K562 treated with DMSO at 1 percent for 4 hours (cell line): ENCODE results near the gene PRIM1. TPM values are rescaled to one million over a fixed set of nuclear protein-coding genes. Genes with fewer than 3 reads are reported as not detected.

ENCODE experiments used
- total RNA-seq: library from RNA; unstranded; fragments of 300-600 nt; gene quantifications from 2 replicates; pipeline ENCODE4 v1.2.3, GENCODE V29; 2022; ENCODE audit not compliant: insufficient read depth

PRIM1 gene
- total RNA-seq = 55.6 and 74.7 TPM in 2 replicates

DNA sequence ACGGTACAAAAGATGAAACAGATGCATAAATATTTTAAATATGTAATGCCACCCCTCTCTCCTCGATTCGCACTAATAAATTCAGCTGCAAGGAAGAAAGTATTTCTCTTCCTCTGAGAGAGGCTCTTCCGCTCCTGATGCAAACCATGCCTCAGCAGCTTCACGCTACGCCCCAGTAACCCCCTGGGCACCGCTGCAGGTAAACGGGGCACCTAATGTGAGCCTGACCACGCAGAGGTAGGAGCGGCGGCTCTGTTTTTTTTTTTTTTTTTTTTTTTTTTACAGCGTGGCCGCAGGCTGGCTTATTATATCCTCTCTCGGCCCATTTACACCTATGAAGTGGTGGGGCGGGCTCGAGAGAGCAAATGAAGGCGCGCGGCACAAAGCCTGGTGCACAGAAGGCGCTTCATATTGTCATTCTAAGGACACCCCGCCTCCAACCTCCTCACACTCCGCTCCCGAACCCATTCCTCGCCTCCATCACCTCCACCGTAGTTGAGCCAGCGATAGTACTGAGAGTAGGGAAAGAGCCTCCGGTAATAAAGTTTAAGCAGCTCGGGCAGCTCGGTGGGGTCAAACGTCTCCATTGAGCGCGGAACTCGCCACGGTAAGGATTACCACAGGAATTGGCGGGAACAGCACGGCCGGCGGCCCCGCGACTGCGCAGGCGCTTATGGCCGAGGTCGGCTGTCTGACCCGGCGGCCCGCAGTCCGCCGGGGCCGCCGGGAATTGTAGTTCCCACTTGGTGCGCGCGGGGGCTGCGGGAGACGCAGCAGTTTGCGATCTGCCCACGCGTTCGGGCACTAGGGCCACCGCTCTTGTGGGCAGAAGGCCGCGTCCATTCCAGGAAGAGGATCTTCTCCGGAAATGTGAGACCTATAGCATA lies at the start of gene PRIM1:
Gene PRIM1, minus strand, starts transcription at position 612 of the 887 bp plus-strand sequence. Its CDS starts 25 bp downstream, at position 587.

DNA sequence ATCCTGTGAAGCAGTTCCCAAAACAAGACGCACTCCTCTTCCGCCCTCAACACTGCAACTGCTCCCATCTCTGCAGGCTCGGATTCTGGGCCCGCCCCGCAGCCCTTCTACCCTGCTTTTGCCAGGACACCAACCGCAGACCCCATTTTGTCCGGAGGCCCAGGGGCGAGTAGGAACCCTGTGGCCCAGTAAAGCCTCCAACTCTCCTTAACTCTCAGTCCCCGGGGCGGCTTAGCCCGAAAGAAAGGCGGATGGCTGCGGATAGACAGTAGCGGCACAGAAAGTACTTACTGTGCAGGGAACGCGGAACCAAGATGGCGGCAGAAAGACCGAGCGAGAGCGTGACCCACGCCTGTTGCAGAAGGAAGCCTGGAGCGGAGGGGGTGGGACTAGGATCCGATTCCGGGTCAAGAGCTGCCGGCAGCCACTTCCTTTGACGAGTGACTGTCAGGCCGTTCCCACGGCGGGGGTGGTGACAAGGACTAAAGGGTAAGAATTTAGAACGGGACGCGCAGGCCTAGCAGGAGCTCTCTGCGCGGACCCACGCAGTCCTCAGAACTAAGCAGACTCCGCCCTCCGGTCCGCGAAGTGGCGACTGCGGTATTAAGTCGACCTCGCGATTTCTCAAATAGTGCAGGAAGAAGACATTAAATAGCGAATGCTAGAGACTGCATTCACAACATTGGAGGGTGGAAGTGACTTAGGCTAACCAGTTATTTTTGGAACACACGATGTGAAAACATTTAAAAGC lies 27.0 kb downstream of the PRIM1 start, which contains the start of gene NACA:
Gene NACA, minus strand, starts transcription at position 328 of the 751 bp plus-strand sequence. CDS start 778 bp downstream, outside the sequence.

DNA sequence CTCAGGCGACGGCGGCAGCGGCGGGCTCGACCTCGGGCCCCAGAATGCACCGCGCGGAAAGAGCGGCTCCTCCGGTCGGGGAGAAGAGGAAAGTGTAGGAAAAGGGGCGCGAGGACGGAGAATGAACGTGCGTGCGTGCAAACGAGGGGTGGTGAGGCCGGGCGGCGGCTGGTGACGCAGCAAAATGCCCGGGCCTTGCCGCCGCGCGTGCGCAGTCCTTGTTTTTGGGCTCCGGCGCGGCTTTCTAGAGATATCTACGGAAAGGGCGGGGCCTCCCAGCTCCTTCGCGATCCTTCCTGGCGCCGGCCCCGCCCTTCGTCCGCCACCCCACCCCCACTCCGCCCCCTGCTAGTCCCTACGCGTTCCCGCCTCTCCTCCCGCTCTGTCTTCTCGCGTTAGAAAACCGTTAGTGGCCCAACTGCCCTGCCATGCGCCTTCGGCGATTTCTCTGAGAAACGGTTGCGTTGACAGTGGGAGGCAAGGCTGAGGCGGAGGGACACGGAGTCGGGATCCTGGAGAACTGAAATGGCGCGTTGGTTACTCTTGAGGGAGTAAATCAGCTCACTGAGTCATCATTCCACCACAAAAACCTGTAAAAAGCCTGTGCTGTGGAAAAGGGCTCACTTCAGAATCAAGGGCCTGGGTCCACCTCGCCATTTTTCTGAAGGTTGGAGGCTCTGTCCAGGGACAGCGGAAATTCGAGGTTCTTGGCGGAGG lies 63.8 kb downstream of the PRIM1 start, which contains the start of gene PTGES3:
Gene PTGES3, minus strand, starts transcription at position 156 of the 717 bp plus-strand sequence. CDS start 285 bp downstream, outside the sequence.

Other genes with a start within 250 kb of the PRIM1 start
- gene RBMS2, start 230.5 kb downstream of the PRIM1 start, total RNA-seq = 0.43 and 0.75 TPM in 2 replicates
- gene BAZ2A, start 122.0 kb downstream of the PRIM1 start, total RNA-seq = 30.7 and 47.1 TPM in 2 replicates
- gene ATP5F1B, start 106.3 kb downstream of the PRIM1 start, total RNA-seq = 943 and 971 TPM in 2 replicates
- 186 and 226 TPM in 2 replicates for gene PTGES3, start 64.0 kb downstream of the PRIM1 start, total RNA-seq
- gene NACA, start 27.0 kb downstream of the PRIM1 start, total RNA-seq = 2,234 and 2,311 TPM in 2 replicates
- 1.9 TPM in 1 of 2 replicates, not detected in the other for gene HSD17B6, start 11.0 kb upstream of the PRIM1 start, total RNA-seq
- gene SDR9C7, start 182.1 kb upstream of the PRIM1 start, total RNA-seq = not detected in 2 replicates
- 0.50 TPM in 1 of 2 replicates, not detected in the other for gene RDH16, start 205.3 kb upstream of the PRIM1 start, total RNA-seq